HUES64 (cell line): Measurements from ENCODE around the gene INPP5B.

Experiments used
- H3K27ac ChIP-seq: 2 replicates; pipeline ENCODE4 v1.7.0; 2013; ENCODE audit warnings: low read depth, low read length, inconsistent platforms
- H3K27me3 ChIP-seq: 2 replicates; pipeline ENCODE4 v1.6.1; 2013; ENCODE audit warnings: mild to moderate bottlenecking, low read length; ENCODE audit not compliant: insufficient read depth
- H3K36me3 ChIP-seq: 2 replicates; pipeline ENCODE4 v1.6.1; 2013; ENCODE audit warnings: mild to moderate bottlenecking, low read length; ENCODE audit not compliant: insufficient read depth
- H3K4me1 ChIP-seq: 2 replicates; pipeline ENCODE4 v1.6.1; 2013; ENCODE audit warnings: mild to moderate bottlenecking, low read length, moderate library complexity; ENCODE audit not compliant: insufficient read depth
- H3K4me3 ChIP-seq: 2 replicates; pipeline ENCODE4 v1.5.1; 2013; ENCODE audit warnings: mild to moderate bottlenecking, low read length, moderate library complexity
- H3K9ac ChIP-seq: 2 replicates; pipeline ENCODE4 v1.6.1; 2013; ENCODE audit warnings: mild to moderate bottlenecking, low read depth, low read length
- H3K9me3 ChIP-seq: 2 replicates; pipeline ENCODE4 v1.6.1; 2013; ENCODE audit warnings: low read depth, low read length; ENCODE audit not compliant: insufficient read depth
- WGBS: fragments of 150-250, 120-280 bp; methylation state at CpG from one replicate; pipeline ENCODE4 v1.1.7; 2013; ENCODE audit warnings: missing lambda C conversion rate; 5-methylcytosine and 5-hydroxymethylcytosine counted together

Gene INPP5B

GRCh38 chr1:37862330-37862729 is 84.5 kb downstream of the INPP5B start:
- WGBS: 94% methylated on average over 2 of the region's 3 CpGs

GRCh38 chr1:37861151-37861550 is 85.7 kb downstream of the INPP5B start:
- Histone ChIP-seq H3K27me3 (no peaks in the 10 kb centered on the region), H3K4me3 (no peak overlapping the region), H3K36me3 (peaks cover 43% of the 10 kb centered on the region), H3K4me1 (no peaks in the 10 kb centered on the region), H3K27ac (no peak overlapping the region), H3K9ac (no peak overlapping the region), H3K9me3 (no peaks in the 10 kb centered on the region)
- 91% methylated on average over 4 of the region's 4 CpGs for WGBS

More at GRCh38 chr1:37862330-37862729, 84.5 kb downstream of the INPP5B start:
- Histone ChIP-seq H3K27me3 (no peaks in the 10 kb centered on the region), H3K4me1 (no peaks in the 10 kb centered on the region), H3K27ac (no peak overlapping the region), H3K9me3 (no peaks in the 10 kb centered on the region), H3K4me3 (no peak overlapping the region), H3K36me3 (peaks cover 44% of the 10 kb centered on the region), H3K9ac (no peak overlapping the region)

GRCh38 chr1:37860346-37860666 is 86.5 kb downstream of the INPP5B start:
- WGBS: 44% methylated on average over 5 of the region's 5 CpGs
- H3K27ac ChIP-seq: peak overlapping the region; percentile 9; the same call in 1 of the 2 replicates
- H3K9me3 ChIP-seq: no peaks in the 10 kb centered on the region
- no peaks in the 10 kb centered on the region for H3K4me1 ChIP-seq
- H3K36me3 ChIP-seq: peaks cover 36% of the 10 kb centered on the region
- peak overlapping the region; percentile 89 for H3K9ac ChIP-seq
- H3K4me3 ChIP-seq: peak overlapping the region; percentile 95
- no peaks in the 10 kb centered on the region for H3K27me3 ChIP-seq

GRCh38 chr1:37859507-37860345 is 87.1 kb downstream of the INPP5B start, which contains the start of gene MTF1:
MTF1 (minus strand) TSS chr1:37859592; CDS start chr1:37857658, 1,934 bp downstream.
- peak within 1 kb of the TSS; percentile 89 for H3K9ac ChIP-seq
- peaks cover 36% of the 10 kb centered on the region for H3K36me3 ChIP-seq
- H3K27ac ChIP-seq: peak within 1 kb of the TSS; percentile 87
- under 1% methylated on average over 61 of the region's 61 CpGs for WGBS
- H3K4me3 ChIP-seq: peak within 1 kb of the TSS; percentile 95
- H3K4me1 ChIP-seq: no peaks in the 10 kb centered on the region
- H3K27me3 ChIP-seq: no peaks in the 10 kb centered on the region
- H3K9me3 ChIP-seq: no peaks in the 10 kb centered on the region

- Histone ChIP-seq H3K36me3 (peaks cover 35% of the 10 kb centered on the region), H3K27me3 (no peaks in the 10 kb centered on the region), H3K4me1 (no peaks in the 10 kb centered on the region), H3K4me3 (peak overlapping the region; percentile 95), H3K9me3 (no peaks in the 10 kb centered on the region), H3K9ac (peak overlapping the region; percentile 74), H3K27ac (no peak overlapping the region; the same call in 1 of the 2 replicates)
- 5% methylated on average over 21 of the region's 21 CpGs for WGBS
These were observed 87.8 kb downstream of the INPP5B start for GRCh38 chr1:37858931-37859506.

GRCh38 chr1:37854406-37854805 is 92.4 kb downstream of the INPP5B start:
- H3K4me3 ChIP-seq: no peak overlapping the region
- 94% methylated on average over 6 of the region's 6 CpGs for WGBS
- H3K36me3 ChIP-seq: peaks cover 32% of the 10 kb centered on the region
- no peak overlapping the region for H3K9ac ChIP-seq
- H3K27ac ChIP-seq: no peak overlapping the region
- no peaks in the 10 kb centered on the region for H3K27me3 ChIP-seq
- H3K4me1 ChIP-seq: no peaks in the 10 kb centered on the region
- no peaks in the 10 kb centered on the region for H3K9me3 ChIP-seq

GRCh38 chr1:37853157-37853556 is 93.7 kb downstream of the INPP5B start:
- H3K9ac ChIP-seq: no peak overlapping the region
- no peak overlapping the region for H3K4me3 ChIP-seq
- H3K4me1 ChIP-seq: no peaks in the 10 kb centered on the region
- H3K27ac ChIP-seq: no peak overlapping the region
- peaks cover 39% of the 10 kb centered on the region for H3K36me3 ChIP-seq
- no peaks in the 10 kb centered on the region for H3K27me3 ChIP-seq
- H3K9me3 ChIP-seq: no peaks in the 10 kb centered on the region

- H3K4me3 ChIP-seq: no peak overlapping the region
- H3K9me3 ChIP-seq: no peaks in the 10 kb centered on the region
- H3K9ac ChIP-seq: no peak overlapping the region
- WGBS: 91% methylated on average over 2 of the region's 2 CpGs
- H3K4me1 ChIP-seq: no peaks in the 10 kb centered on the region
- peaks cover 31% of the 10 kb centered on the region for H3K36me3 ChIP-seq
- H3K27me3 ChIP-seq: no peaks in the 10 kb centered on the region
- H3K27ac ChIP-seq: no peak overlapping the region
These were observed 95.1 kb downstream of the INPP5B start for GRCh38 chr1:37851782-37852210.

- peaks cover 28% of the 10 kb centered on the region for H3K36me3 ChIP-seq
- no peak overlapping the region for H3K9ac ChIP-seq
- H3K4me3 ChIP-seq: no peak overlapping the region
- no peaks in the 10 kb centered on the region for H3K27me3 ChIP-seq
- H3K27ac ChIP-seq: no peak overlapping the region
- H3K9me3 ChIP-seq: no peaks in the 10 kb centered on the region
- H3K4me1 ChIP-seq: no peaks in the 10 kb centered on the region
These were observed 95.6 kb downstream of the INPP5B start for GRCh38 chr1:37851262-37851661.

GRCh38 chr1:37850352-37850955 is 96.4 kb downstream of the INPP5B start:
- H3K9ac ChIP-seq: no peak overlapping the region
- no peaks in the 10 kb centered on the region for H3K27me3 ChIP-seq
- H3K4me1 ChIP-seq: no peaks in the 10 kb centered on the region
- H3K36me3 ChIP-seq: peaks cover 28% of the 10 kb centered on the region
- no peaks in the 10 kb centered on the region for H3K9me3 ChIP-seq
- H3K4me3 ChIP-seq: no peak overlapping the region
- 96% methylated on average over 5 of the region's 6 CpGs for WGBS
- H3K27ac ChIP-seq: no peak overlapping the region

- Histone ChIP-seq H3K9ac (no peak overlapping the region), H3K4me1 (no peaks in the 10 kb centered on the region), H3K36me3 (peaks cover 22% of the 10 kb centered on the region; the same call in 1 of the 2 replicates), H3K27ac (no peak overlapping the region), H3K4me3 (no peak overlapping the region), H3K27me3 (no peaks in the 10 kb centered on the region), H3K9me3 (no peaks in the 10 kb centered on the region)
- WGBS: 97% methylated on average over 3 of the region's 3 CpGs
These were observed 97.4 kb downstream of the INPP5B start for GRCh38 chr1:37849480-37849879.
